Kidney epithelial cell (primary cell): ENCODE data around the gene CUBN. TPM values are rescaled to one million over a fixed set of nuclear protein-coding genes. Genes with fewer than 3 reads are reported as not detected.

ENCODE experiments used
- DNase-seq: peaks from one replicate; pipeline ENCODE4 v3.0.0-alpha.2; 2010; ENCODE audit warnings: low read depth
- H3K27me3 ChIP-seq: 2 replicates; pipeline ENCODE4 v1.6.0; 2011; ENCODE audit warnings: low read length; ENCODE audit not compliant: control insufficient read depth, insufficient read depth
- H3K36me3 ChIP-seq: 2 replicates; pipeline ENCODE4 v1.5.1; 2011; ENCODE audit warnings: low read length; ENCODE audit not compliant: control insufficient read depth, insufficient read depth
- H3K4me3 ChIP-seq: 2 replicates; pipeline ENCODE4 v1.5.1; 2011; ENCODE audit warnings: low read depth, mild to moderate bottlenecking, control low read depth, low read length
- CTCF ChIP-seq: IDR thresholded peaks from 2 replicates; pipeline ENCODE4 v1.5.1; 2011; ENCODE audit warnings: mild to moderate bottlenecking, moderate library complexity, low read length, control low read depth, inconsistent platforms; ENCODE audit not compliant: insufficient read depth, poor library complexity, severe bottlenecking
- total RNA-seq: library from RNA; depleted of rRNA; stranded (reverse); fragments of >200 nt; gene quantifications from 2 replicates; pipeline ENCODE4 v1.2.3, GENCODE V29; 2015

CUBN gene
- total RNA-seq, 1 donor from 2014 or later = 1.3 TPM

GRCh38 chr10:16804123-16804522 lies 325.5 kb downstream of the CUBN start:
- no peaks in the 10 kb centered on the region for H3K36me3 ChIP-seq
- no peak for DNase-seq
- no peak overlapping the region for H3K4me3 ChIP-seq
- TF ChIP-seq CTCF = no peak
- no peaks in the 10 kb centered on the region for H3K27me3 ChIP-seq

- Histone ChIP-seq H3K4me3 (no peak overlapping the region), H3K36me3 (no peaks in the 10 kb centered on the region), H3K27me3 (no peaks in the 10 kb centered on the region)
- TF ChIP-seq CTCF = no peak
- DNase-seq = no peak
Observed at GRCh38 chr10:16803464-16803863, 326.1 kb downstream of the CUBN start.

GRCh38 chr10:16799621-16800020 lies 330.0 kb downstream of the CUBN start:
- TF ChIP-seq CTCF = no peak
- DNase-seq = no peak
- H3K4me3 ChIP-seq = no peak overlapping the region
- no peaks in the 10 kb centered on the region for H3K27me3 ChIP-seq
- H3K36me3 ChIP-seq = no peaks in the 10 kb centered on the region

GRCh38 chr10:16798571-16798970 lies 331.0 kb downstream of the CUBN start:
- no peak for DNase-seq
- Histone ChIP-seq H3K4me3 (no peak overlapping the region), H3K36me3 (no peaks in the 10 kb centered on the region), H3K27me3 (no peaks in the 10 kb centered on the region)
- TF ChIP-seq CTCF = no peak

- no peaks in the 10 kb centered on the region for H3K27me3 ChIP-seq
- TF ChIP-seq CTCF = no peak
- no peak for DNase-seq
- H3K4me3 ChIP-seq = no peak overlapping the region
- no peaks in the 10 kb centered on the region for H3K36me3 ChIP-seq
Observed at GRCh38 chr10:16795410-16796073, 334.1 kb downstream of the CUBN start.

- Histone ChIP-seq H3K4me3 (no peak overlapping the region), H3K36me3 (no peaks in the 10 kb centered on the region)
Observed at GRCh38 chr10:16794005-16794404, 335.6 kb downstream of the CUBN start.

More at GRCh38 chr10:16794005-16794404, 335.6 kb downstream of the CUBN start:
- H3K27me3 ChIP-seq = no peaks in the 10 kb centered on the region
- DNase-seq = no peak
- no peak for TF ChIP-seq CTCF
